ENCODE measurements around the gene PQBP1.

PQBP1 gene

GRCh38 chrX:48936429-48937053, 38.8 kb downstream of the PQBP1 start:
- H3K9ac ChIP-seq (ENCODE audit: low read depth, low read length, poor library complexity) = no peak overlapping the region
- no peak for DNase-seq (ENCODE audit: low spot score)
- H2AFZ ChIP-seq (ENCODE audit: low read length) = no peak overlapping the region
- no peak overlapping the region for H2AK5ac ChIP-seq (ENCODE audit: low read depth, low read length)
- peaks cover 15 to 42% of the 10 kb centered on the region in 2 donors for H3K36me3 ChIP-seq (replicated peaks in 1 of 2; ENCODE audit: control insufficient read depth in 2 of 2, insufficient read depth in 2 of 2, low read length in 2 of 2)
- H4K8ac ChIP-seq (ENCODE audit: low read depth, low read length) = no peak overlapping the region
- no peak overlapping the region for H4K91ac ChIP-seq (ENCODE audit: low read depth, low read length, poor library complexity)
- H3K4me3 ChIP-seq (ENCODE audit: low read length in 2 of 2) = no peak overlapping the region
- H3K18ac ChIP-seq (ENCODE audit: low read length) = no peak overlapping the region
- no peaks in the 10 kb centered on the region for H3K27me3 ChIP-seq (ENCODE audit: control insufficient read depth in 3 of 3, insufficient read depth in 3 of 3, low read depth in 1 of 3, low read length in 3 of 3)
- H2BK12ac ChIP-seq (ENCODE audit: low read length) = no peak overlapping the region
- no peak overlapping the region for H2BK5ac ChIP-seq (ENCODE audit: low read length)
- H2BK15ac ChIP-seq (ENCODE audit: low read length) = no peak overlapping the region
- no peak overlapping the region for H3K4ac ChIP-seq (ENCODE audit: low read length)
- no peak overlapping the region for H2BK120ac ChIP-seq (ENCODE audit: low read depth, low read length)
- no peak overlapping the region for H3K14ac ChIP-seq (ENCODE audit: low read length)
- H3K23ac ChIP-seq (ENCODE audit: low read depth, low read length, poor library complexity) = no peak overlapping the region
- H3K27ac ChIP-seq (replicated peaks; ENCODE audit: low read length) = no peak overlapping the region
- H3K4me1 ChIP-seq (ENCODE audit: control insufficient read depth in 2 of 2, insufficient read depth in 1 of 2, low read depth in 1 of 2, low read length in 2 of 2) = peaks cover 0 to 3% of the 10 kb centered on the region in 2 donors
- no peaks in the 10 kb centered on the region for H3K79me1 ChIP-seq (ENCODE audit: low read depth, low read length)
- H3K9me3 ChIP-seq (replicated peaks in 1 of 2; ENCODE audit: control insufficient read depth in 2 of 2, insufficient read depth in 1 of 2, low read depth in 1 of 2, low read length in 2 of 2) = no peaks in the 10 kb centered on the region
- no peak overlapping the region for H3K4me2 ChIP-seq (ENCODE audit: insufficient read depth, low read length, poor library complexity, severe bottlenecking)
- no CpG with 5 or more reads among the region's 8 CpGs for WGBS, 2 donors (ENCODE audit: extremely low coverage in 2 of 2, insufficient read length in 2 of 2, insufficient replicate concordance in 1 of 2)

GRCh38 chrX:48937054-48937907, 39.6 kb downstream of the PQBP1 start:
- H3K23ac ChIP-seq (ENCODE audit: low read depth, low read length, poor library complexity) = no peak overlapping the region
- no peak overlapping the region for H3K14ac ChIP-seq (ENCODE audit: low read length)
- H3K36me3 ChIP-seq (replicated peaks in 1 of 2; ENCODE audit: control insufficient read depth in 2 of 2, insufficient read depth in 2 of 2, low read length in 2 of 2) = peaks cover 15 to 42% of the 10 kb centered on the region in 2 donors
- no peak for DNase-seq (ENCODE audit: low spot score)
- peaks cover 0 to 3% of the 10 kb centered on the region in 2 donors for H3K4me1 ChIP-seq (ENCODE audit: control insufficient read depth in 2 of 2, insufficient read depth in 1 of 2, low read depth in 1 of 2, low read length in 2 of 2)
- no peak overlapping the region for H2BK5ac ChIP-seq (ENCODE audit: low read length)
- no peak overlapping the region for H4K8ac ChIP-seq (ENCODE audit: low read depth, low read length)
- no peak overlapping the region for H2BK120ac ChIP-seq (ENCODE audit: low read depth, low read length)
- no peaks in the 10 kb centered on the region for H3K9me3 ChIP-seq (replicated peaks in 1 of 2; ENCODE audit: control insufficient read depth in 2 of 2, insufficient read depth in 1 of 2, low read depth in 1 of 2, low read length in 2 of 2)
- WGBS, 2 donors (ENCODE audit: extremely low coverage in 2 of 2, insufficient read length in 2 of 2, insufficient replicate concordance in 1 of 2) = no CpG with 5 or more reads among the region's 9 CpGs
- no peak overlapping the region for H3K4me2 ChIP-seq (ENCODE audit: insufficient read depth, low read length, poor library complexity, severe bottlenecking)
- H4K91ac ChIP-seq (ENCODE audit: low read depth, low read length, poor library complexity) = no peak overlapping the region
- no peaks in the 10 kb centered on the region for H3K79me1 ChIP-seq (ENCODE audit: low read depth, low read length)
- H2BK12ac ChIP-seq (ENCODE audit: low read length) = no peak overlapping the region
- no peak overlapping the region for H3K4me3 ChIP-seq (ENCODE audit: low read length in 2 of 2)
- H2AFZ ChIP-seq (ENCODE audit: low read length) = no peak overlapping the region
- no peaks in the 10 kb centered on the region for H3K27me3 ChIP-seq (ENCODE audit: control insufficient read depth in 3 of 3, insufficient read depth in 3 of 3, low read depth in 1 of 3, low read length in 3 of 3)
- peak overlapping the region; percentile 44 for H3K9ac ChIP-seq (ENCODE audit: low read depth, low read length, poor library complexity)
- H3K4ac ChIP-seq (ENCODE audit: low read length) = no peak overlapping the region
- no peak overlapping the region for H2BK15ac ChIP-seq (ENCODE audit: low read length)
- no peak overlapping the region for H2AK5ac ChIP-seq (ENCODE audit: low read depth, low read length)
- no peak overlapping the region for H3K18ac ChIP-seq (ENCODE audit: low read length)
- H3K27ac ChIP-seq (replicated peaks; ENCODE audit: low read length) = no peak overlapping the region

- no peak overlapping the region for H2AFZ ChIP-seq (ENCODE audit: low read length)
- H3K9me3 ChIP-seq (replicated peaks in 1 of 2; ENCODE audit: control insufficient read depth in 2 of 2, insufficient read depth in 1 of 2, low read depth in 1 of 2, low read length in 2 of 2) = no peaks in the 10 kb centered on the region
- H4K8ac ChIP-seq (ENCODE audit: low read depth, low read length) = no peak overlapping the region
- no peak overlapping the region for H3K4me3 ChIP-seq (ENCODE audit: low read length in 2 of 2)
- no peak overlapping the region for H2BK5ac ChIP-seq (ENCODE audit: low read length)
- H2BK15ac ChIP-seq (ENCODE audit: low read length) = no peak overlapping the region
- H2BK120ac ChIP-seq (ENCODE audit: low read depth, low read length) = no peak overlapping the region
- peaks cover 2% of the 10 kb centered on the region for H3K79me1 ChIP-seq (ENCODE audit: low read depth, low read length)
- H3K4me2 ChIP-seq (ENCODE audit: insufficient read depth, low read length, poor library complexity, severe bottlenecking) = no peak overlapping the region
- H3K18ac ChIP-seq (ENCODE audit: low read length) = no peak overlapping the region
- H2AK5ac ChIP-seq (ENCODE audit: low read depth, low read length) = no peak overlapping the region
- H4K91ac ChIP-seq (ENCODE audit: low read depth, low read length, poor library complexity) = no peak overlapping the region
- peaks cover 15 to 48% of the 10 kb centered on the region in 2 donors for H3K36me3 ChIP-seq (replicated peaks in 1 of 2; ENCODE audit: control insufficient read depth in 2 of 2, insufficient read depth in 2 of 2, low read length in 2 of 2)
- no peak overlapping the region for H3K23ac ChIP-seq (ENCODE audit: low read depth, low read length, poor library complexity)
- peaks cover 0 to 3% of the 10 kb centered on the region in 2 donors for H3K4me1 ChIP-seq (ENCODE audit: control insufficient read depth in 2 of 2, insufficient read depth in 1 of 2, low read depth in 1 of 2, low read length in 2 of 2)
- no peak overlapping the region for H3K4ac ChIP-seq (ENCODE audit: low read length)
- H3K9ac ChIP-seq (ENCODE audit: low read depth, low read length, poor library complexity) = no peak overlapping the region
- no peak overlapping the region for H3K27ac ChIP-seq (replicated peaks; ENCODE audit: low read length)
- no peak overlapping the region for H2BK12ac ChIP-seq (ENCODE audit: low read length)
- no peaks in the 10 kb centered on the region for H3K27me3 ChIP-seq (ENCODE audit: control insufficient read depth in 3 of 3, insufficient read depth in 3 of 3, low read depth in 1 of 3, low read length in 3 of 3)
- no CpG with 5 or more reads among the region's 1 CpG for WGBS, 2 donors (ENCODE audit: extremely low coverage in 2 of 2, insufficient read length in 2 of 2, insufficient replicate concordance in 1 of 2)
- H3K14ac ChIP-seq (ENCODE audit: low read length) = no peak overlapping the region
- DNase-seq (ENCODE audit: low spot score) = no peak
These were observed 41.1 kb downstream of the PQBP1 start for GRCh38 chrX:48938721-48939425.
